ENCODE data around the gene SRPK2. TPM values are rescaled to one million over a fixed set of nuclear protein-coding genes. Genes with fewer than 3 reads are reported as not detected.

The SRPK2 gene
- total and polyA plus RNA-seq, 2 of the 13 experiments (the other 11 are each of a cell fraction or from before 2014, with no cell fraction given), result 10.1 to 22.3 TPM

- TF ChIP-seq SRY (CRISPR knock-in tag; IDR thresholded peaks at IDR 0.05) (no peak), KLF9 (CRISPR knock-in tag; IDR thresholded peaks at IDR 0.05; ENCODE audit: low read depth) (no peak), HMGA1 (CRISPR knock-in tag; conservative IDR thresholded peaks at IDR 0.05) (no peak), PAXIP1 (CRISPR knock-in tag; conservative IDR thresholded peaks at IDR 0.05) (no peak), GABPB1 (CRISPR knock-in tag; IDR thresholded peaks at IDR 0.05) (peak; percentile 45; the same call in 1 of the 2 replicates), SMAD1 (CRISPR knock-in tag; IDR thresholded peaks at IDR 0.05; ENCODE audit: borderline replicate concordance, low read depth) (peak; percentile 33; the same call in 1 of the 2 replicates), ZMAT3 (CRISPR knock-in tag; conservative IDR thresholded peaks at IDR 0.05) (no peak), U2AF1 (optimal IDR thresholded peaks at IDR 0.05; ENCODE audit: low read depth, low read length) (no peak), ARNTL (CRISPR knock-in tag; IDR thresholded peaks at IDR 0.05) (0 out of 2 replicates have a peak, but pooled peaks have one; percentile 23), FLYWCH1 (CRISPR knock-in tag; IDR thresholded peaks at IDR 0.05) (0 out of 2 replicates have a peak, but pooled peaks have one; percentile 19), ZGPAT (CRISPR knock-in tag; IDR thresholded peaks at IDR 0.05) (no peak)
- TF ChIP-seq, protein P1, sequence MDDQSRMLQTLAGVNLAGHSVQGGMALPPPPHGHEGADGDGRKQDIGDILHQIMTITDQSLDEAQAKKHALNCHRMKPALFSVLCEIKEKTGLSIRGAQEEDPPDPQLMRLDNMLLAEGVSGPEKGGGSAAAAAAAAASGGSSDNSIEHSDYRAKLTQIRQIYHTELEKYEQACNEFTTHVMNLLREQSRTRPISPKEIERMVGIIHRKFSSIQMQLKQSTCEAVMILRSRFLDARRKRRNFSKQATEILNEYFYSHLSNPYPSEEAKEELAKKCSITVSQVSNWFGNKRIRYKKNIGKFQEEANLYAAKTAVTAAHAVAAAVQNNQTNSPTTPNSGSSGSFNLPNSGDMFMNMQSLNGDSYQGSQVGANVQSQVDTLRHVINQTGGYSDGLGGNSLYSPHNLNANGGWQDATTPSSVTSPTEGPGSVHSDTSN (CRISPR knock-in tag; IDR thresholded peaks at IDR 0.05; ENCODE audit: borderline replicate concordance), result no peak
- TF ChIP-seq, protein P2, sequence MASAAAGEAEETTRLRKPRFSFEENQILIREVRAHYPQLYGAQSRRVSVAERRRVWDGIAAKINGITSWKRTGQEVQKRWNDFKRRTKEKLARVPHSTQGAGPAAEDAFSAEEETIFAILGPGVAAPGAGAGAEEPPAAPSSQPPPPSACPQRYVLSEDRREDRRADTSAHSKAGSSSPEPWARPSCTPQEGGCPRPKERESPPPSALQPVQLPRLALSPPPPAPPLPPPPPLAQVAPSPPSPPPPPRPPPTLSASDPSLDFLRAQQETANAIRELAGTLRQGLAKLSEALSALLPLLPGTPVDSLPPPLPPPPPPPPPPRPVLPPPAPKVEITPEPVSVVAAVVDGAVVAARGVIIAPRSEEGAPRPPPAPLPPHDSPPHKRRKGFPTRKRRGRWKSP (CRISPR knock-in tag; IDR thresholded peaks at IDR 0.05), result 0 out of 2 replicates have a peak, but pooled peaks have one; percentile 43
- TF ChIP-seq, protein P3, sequence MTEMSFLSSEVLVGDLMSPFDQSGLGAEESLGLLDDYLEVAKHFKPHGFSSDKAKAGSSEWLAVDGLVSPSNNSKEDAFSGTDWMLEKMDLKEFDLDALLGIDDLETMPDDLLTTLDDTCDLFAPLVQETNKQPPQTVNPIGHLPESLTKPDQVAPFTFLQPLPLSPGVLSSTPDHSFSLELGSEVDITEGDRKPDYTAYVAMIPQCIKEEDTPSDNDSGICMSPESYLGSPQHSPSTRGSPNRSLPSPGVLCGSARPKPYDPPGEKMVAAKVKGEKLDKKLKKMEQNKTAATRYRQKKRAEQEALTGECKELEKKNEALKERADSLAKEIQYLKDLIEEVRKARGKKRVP (CRISPR knock-in tag; IDR thresholded peaks at IDR 0.05), result no peak
- TF ChIP-seq, protein P4, sequence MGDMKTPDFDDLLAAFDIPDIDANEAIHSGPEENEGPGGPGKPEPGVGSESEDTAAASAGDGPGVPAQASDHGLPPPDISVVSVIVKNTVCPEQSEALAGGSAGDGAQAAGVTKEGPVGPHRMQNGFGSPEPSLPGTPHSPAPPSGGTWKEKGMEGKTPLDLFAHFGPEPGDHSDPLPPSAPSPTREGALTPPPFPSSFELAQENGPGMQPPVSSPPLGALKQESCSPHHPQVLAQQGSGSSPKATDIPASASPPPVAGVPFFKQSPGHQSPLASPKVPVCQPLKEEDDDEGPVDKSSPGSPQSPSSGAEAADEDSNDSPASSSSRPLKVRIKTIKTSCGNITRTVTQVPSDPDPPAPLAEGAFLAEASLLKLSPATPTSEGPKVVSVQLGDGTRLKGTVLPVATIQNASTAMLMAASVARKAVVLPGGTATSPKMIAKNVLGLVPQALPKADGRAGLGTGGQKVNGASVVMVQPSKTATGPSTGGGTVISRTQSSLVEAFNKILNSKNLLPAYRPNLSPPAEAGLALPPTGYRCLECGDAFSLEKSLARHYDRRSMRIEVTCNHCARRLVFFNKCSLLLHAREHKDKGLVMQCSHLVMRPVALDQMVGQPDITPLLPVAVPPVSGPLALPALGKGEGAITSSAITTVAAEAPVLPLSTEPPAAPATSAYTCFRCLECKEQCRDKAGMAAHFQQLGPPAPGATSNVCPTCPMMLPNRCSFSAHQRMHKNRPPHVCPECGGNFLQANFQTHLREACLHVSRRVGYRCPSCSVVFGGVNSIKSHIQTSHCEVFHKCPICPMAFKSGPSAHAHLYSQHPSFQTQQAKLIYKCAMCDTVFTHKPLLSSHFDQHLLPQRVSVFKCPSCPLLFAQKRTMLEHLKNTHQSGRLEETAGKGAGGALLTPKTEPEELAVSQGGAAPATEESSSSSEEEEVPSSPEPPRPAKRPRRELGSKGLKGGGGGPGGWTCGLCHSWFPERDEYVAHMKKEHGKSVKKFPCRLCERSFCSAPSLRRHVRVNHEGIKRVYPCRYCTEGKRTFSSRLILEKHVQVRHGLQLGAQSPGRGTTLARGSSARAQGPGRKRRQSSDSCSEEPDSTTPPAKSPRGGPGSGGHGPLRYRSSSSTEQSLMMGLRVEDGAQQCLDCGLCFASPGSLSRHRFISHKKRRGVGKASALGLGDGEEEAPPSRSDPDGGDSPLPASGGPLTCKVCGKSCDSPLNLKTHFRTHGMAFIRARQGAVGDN (CRISPR knock-in tag; IDR thresholded peaks at IDR 0.05), result peak; percentile 62
Observed at GRCh38 chr7:105387508-105388355, 989 bp downstream of the SRPK2 start (continued).

Data from HepG2 (cell line).